ENCODE data around the gene PGAP3.

The PGAP3 gene

DNA sequence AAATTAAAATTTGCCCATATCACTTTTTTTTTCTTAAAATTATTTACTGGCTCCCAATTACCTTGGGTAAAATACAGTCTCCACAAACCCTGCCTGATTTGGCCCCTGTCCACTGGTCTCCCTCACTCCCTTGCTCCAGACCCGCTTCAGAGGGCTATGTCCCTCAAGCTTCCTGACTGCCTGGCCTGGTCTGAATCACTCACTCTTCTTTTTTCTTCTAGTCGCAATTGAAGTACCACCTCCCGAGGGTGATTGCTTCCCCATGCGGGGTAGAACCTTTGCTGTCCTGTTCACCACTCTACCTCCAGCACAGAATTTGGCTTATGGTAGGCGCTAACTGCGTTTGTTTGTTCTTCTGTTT is 598 bp upstream of the PGAP3 start:
- Mint-ChIP-seq H3K4me1 (peaks cover 22% of the 10 kb centered on the region), H3K36me3 (ENCODE audit: low read depth) (peaks cover 3% of the 10 kb centered on the region), H3K27me3 (no peaks in the 10 kb centered on the region), H3K27ac (peak overlapping the region; percentile 95), H3K9me3 (no peaks in the 10 kb centered on the region), H3K4me3 (peak overlapping the region; percentile 97)
- ATAC-seq = no peak
- DNase-seq = no peak

DNA sequence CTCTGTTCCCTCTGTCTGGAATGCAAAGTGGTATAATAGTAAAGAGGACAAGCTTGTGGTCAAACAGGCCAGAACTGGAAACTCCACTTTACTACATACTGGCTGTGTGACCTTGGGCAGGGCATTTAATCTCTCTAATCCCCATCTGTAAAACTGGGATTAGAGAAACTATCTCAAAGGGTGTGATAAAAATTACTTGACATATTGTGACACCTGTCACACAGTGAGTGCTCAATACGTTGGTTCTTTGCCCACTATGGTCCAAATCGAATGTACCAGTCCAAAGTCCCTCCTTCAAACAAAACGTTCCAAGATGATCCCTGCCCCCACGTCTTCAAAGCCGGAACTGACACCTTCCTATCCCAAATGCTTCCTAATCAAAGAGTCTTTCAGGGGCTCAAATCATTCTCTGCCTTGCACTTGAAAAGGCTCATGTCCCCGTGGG is 734 bp downstream of the PGAP3 start:
- Mint-ChIP-seq H3K27ac (peak overlapping the region; percentile 95), H3K27me3 (no peaks in the 10 kb centered on the region), H3K4me1 (peaks cover 22% of the 10 kb centered on the region), H3K36me3 (ENCODE audit: low read depth) (peaks cover 3% of the 10 kb centered on the region), H3K9me3 (no peaks in the 10 kb centered on the region), H3K4me3 (peak overlapping the region; percentile 97)
- ATAC-seq (no peak), DNase-seq (no peak)

DNA sequence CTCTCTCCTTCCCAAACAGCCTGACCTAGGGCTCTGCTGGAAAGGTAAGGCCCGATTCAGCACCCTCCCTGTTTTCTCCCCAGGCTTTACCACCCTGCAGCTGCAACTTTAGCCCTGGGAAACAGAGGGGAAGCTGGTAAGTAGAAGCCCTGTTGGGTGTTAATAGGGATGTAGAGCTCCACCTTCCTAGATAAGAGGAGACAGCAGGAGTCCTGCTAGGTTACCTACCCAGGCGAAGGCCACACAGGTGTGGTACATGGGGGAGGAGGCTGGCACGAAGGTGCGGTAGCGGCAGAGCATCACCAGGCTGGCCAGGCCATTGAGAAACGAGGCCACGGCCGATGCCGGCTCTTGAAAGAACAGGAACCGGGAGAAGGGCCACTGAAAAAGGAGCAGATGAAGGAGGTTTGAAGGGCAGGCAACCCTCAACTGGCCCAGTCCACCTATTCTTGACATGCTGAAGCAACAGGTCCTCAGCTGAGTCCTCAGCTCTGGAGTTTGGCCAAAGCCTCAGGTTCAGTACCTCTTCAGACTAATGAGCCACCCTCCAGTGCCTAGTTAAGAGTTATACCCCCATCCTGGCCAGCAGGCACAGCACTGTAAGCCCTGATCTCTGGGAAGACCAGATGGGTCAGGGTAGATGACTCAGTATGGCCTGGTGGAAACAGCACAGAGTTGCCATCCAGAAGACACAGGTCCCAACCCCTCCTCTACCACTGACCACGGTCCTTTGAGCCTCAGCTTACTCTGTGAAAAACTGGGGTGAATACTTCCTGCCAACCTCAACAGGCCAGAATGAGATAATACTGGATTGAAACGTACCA is 3.3 kb downstream of the PGAP3 start:
- H3K4me1 Mint-ChIP-seq = peaks cover 41% of the 10 kb centered on the region
- no peak for ATAC-seq
- H3K27me3 Mint-ChIP-seq = no peaks in the 10 kb centered on the region
- H3K36me3 Mint-ChIP-seq (ENCODE audit: low read depth) = peaks cover 3% of the 10 kb centered on the region
- H3K27ac Mint-ChIP-seq = no peak overlapping the region
- DNase-seq = no peak
- no peaks in the 10 kb centered on the region for H3K9me3 Mint-ChIP-seq
- no peak overlapping the region for H3K4me3 Mint-ChIP-seq

DNA sequence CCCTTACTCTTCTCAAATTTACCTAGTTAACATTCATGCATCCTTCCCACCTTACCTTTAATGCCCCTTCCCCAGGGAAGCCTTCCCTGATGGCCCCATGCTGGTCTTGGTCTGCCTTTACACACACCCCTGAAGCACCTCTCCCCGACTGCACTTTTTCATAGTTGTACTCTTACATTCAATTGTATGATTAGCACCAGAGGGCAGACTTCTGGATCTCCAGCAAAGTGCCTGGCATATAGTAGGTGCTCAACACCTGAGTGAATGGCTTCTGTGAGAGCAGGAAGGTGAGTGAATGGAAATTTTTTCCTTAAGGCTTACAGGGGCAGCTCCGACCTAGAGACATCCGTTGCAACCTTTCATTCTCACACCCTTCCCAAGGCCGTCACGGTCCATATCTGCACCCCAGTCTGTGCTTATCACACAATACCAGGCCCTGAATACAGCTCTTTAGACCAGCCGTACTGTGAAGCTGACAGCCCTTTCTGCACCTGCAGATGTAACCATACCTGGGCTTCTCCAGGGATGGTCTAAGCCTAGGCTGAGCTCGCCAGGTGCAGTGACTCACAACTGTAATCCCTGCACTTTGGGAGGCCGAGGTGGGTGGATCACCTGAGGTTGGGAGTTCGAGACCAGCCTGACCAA is 4.4 kb downstream of the PGAP3 start:
- H3K9me3 Mint-ChIP-seq = no peaks in the 10 kb centered on the region
- H3K36me3 Mint-ChIP-seq (ENCODE audit: low read depth) = peaks cover 5% of the 10 kb centered on the region
- no peaks in the 10 kb centered on the region for H3K27me3 Mint-ChIP-seq
- ATAC-seq = no peak
- no peak for DNase-seq
- peaks cover 43% of the 10 kb centered on the region for H3K4me1 Mint-ChIP-seq
- H3K27ac Mint-ChIP-seq = peak overlapping the region; percentile 1
- no peak overlapping the region for H3K4me3 Mint-ChIP-seq

DNA sequence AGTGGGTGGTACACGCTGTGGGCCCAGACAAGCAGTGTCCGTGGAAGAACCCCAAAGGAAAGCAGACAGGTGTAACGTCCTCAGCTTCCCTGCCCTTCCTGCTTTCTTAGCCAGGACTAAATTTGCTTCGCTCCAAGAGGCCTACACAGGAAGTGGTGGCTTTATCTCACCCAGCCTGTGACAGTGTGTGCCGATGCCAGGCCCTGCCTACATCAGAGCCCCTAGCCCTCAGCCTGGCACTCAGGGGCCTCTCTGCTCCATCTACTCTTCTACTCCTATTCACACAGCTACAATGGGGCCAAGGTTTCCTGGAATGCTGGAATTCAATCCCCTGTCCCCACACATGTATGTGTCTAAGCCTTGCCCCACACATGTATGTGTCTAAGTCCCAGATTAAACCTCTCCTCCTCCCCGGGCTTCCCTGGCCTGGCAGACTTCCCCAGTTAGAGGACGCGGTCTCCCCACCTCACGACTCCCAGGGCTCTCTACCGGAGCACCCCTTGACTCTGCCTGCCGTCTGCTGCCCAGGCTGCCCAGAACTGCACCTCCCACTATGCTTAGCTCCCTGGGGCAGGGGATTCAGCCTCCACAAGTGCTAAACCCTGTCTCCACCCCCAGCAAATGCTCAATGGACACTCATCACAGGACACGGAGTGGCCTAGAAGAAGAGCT is 8.2 kb downstream of the PGAP3 start:
- Mint-ChIP-seq H3K4me3 (no peak overlapping the region), H3K27ac (peak overlapping the region; percentile 80), H3K9me3 (no peaks in the 10 kb centered on the region), H3K4me1 (peaks cover 63% of the 10 kb centered on the region), H3K36me3 (ENCODE audit: low read depth) (peaks cover 2% of the 10 kb centered on the region), H3K27me3 (no peaks in the 10 kb centered on the region)
- DNase-seq = peak; percentile 40
- peak; percentile 51 for ATAC-seq

DNA sequence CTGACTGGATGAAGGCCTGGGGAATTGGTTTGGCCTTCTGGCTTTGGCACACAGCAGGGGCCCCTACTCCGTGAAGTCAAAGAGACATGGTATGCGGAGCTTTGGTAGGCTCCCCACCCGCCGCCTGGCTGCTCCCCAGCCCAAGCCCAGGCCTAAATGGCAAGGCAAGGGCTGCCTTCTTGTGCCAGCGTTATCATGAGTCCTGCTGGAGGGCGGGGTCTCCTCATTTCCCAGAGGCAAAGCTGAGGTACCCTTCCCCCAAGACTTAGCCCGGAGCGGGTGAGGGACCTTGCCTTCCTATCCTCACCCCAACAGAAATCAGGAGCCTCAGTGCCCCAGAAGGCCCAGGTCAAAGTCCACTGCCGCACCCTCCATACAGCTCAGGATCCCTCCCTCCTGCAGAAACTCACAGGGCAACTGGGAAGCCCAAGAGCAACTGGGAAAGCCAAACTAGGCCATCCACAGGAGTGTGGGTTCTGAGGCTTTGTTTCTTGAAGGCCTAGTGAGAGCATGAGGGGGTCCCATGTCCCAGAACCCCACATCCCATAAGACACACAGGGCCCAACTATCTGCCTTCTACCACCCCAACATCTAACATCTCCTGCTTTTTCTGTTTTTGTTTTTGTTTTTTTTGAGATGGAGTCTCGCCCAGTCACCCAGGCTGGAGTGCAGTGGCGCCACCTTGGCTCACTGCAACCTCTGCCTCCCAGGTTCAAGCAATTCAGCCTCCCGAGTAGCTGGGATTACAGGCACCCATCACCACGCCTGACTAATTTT is 9.3 kb downstream of the PGAP3 start:
- no peak for ATAC-seq
- Mint-ChIP-seq H3K4me3 (no peak overlapping the region), H3K4me1 (peaks cover 63% of the 10 kb centered on the region), H3K9me3 (no peaks in the 10 kb centered on the region), H3K36me3 (ENCODE audit: low read depth) (peaks cover 2% of the 10 kb centered on the region), H3K27me3 (no peaks in the 10 kb centered on the region), H3K27ac (peak overlapping the region; percentile 29)
- no peak for DNase-seq

DNA sequence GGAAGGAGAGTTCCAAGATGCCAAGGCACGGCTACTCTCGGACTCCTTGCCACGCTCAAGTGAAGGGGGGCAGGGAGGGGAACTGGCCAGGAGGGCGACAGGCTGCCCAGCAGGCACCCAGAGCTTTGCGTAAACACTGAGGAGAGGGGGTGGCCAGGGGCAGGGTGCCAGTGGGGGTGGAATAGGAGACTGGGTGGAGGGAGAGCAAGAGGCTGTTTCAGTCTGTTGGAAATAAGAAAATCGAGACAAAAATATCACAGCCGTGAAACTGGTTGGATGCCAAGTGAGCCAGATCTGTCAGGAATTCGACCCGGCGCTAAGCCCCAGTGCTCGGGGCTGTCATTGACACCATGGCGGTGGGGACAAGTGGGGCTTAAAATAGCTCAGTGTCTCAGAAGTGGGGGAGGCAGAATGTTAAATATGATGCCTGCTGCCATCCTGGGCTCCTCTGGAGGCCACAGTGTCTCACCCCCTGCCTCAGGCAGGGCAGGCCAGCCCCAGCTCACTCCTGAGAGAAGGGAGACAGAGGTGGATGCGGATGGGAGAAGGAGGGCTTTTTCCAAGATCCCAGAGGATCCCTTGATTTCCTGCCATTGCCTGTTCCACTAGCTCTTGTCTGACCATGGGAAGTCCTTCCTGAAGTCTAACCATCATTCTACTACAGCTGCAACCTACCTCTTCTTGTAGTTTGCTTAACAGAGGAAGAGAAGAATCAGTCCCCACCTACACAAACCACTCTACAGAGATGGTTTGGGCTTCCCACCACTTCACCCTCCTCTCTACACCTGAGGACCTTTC is 10.1 kb downstream of the PGAP3 start:
- H3K4me1 Mint-ChIP-seq = peaks cover 63% of the 10 kb centered on the region
- ATAC-seq (no peak), DNase-seq (no peak)
- peak overlapping the region; percentile 29 for H3K27ac Mint-ChIP-seq
- H3K9me3 Mint-ChIP-seq = no peaks in the 10 kb centered on the region
- peaks cover 2% of the 10 kb centered on the region for H3K36me3 Mint-ChIP-seq (ENCODE audit: low read depth)
- no peak overlapping the region for H3K4me3 Mint-ChIP-seq
- H3K27me3 Mint-ChIP-seq = no peaks in the 10 kb centered on the region

DNA sequence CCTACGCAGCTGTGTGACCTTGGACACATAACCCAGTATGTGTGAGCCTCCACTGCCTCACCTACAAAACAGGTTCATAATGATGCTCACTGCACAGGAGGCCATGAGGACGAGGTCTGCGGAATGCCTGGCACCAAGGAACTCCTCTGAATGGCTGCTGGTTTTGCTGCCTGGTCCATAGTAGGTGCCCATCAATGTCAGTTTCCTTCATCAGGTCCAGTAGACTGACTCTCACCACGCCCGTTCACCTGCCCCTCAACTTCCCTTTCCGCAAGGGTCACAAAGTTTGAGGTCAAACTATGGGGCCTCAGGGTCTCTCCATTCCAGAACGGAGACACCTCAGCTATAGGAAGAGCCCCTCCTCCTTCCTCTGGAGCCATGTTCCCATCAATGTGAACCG is 10.8 kb downstream of the PGAP3 start:
- no peaks in the 10 kb centered on the region for H3K27me3 Mint-ChIP-seq
- H3K27ac Mint-ChIP-seq = peak overlapping the region; percentile 46
- no peak overlapping the region for H3K4me3 Mint-ChIP-seq

DNA sequence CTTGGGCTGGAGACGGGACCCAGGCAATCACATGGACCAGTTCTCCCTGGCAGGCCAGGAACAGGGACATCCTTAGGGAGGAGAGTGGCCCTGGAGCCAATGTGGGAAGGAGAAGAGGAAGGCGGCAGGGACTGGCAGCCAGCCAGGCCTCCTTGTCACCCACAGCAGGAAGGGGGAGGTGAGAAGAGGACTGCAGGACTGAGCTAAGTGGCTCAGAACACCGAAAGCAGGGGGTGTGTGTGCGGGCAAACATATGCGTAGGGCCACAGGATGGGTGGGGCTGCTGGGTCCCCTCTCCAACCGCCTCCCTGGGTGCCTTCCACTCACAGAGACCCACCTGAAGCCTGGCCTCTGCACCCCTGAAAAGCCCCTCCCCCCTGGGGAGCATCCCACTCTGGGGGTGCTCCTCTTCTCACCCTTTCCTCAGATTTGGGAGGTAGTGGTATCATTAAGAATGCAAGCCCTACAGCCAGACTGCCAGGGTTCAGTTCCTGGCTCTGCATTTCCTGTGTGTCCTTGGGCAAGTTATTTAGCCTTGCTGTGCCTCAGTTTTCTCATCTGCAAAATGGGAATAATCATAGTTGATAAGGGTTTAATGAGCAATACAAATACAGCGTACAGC is 11.5 kb downstream of the PGAP3 start:
- peaks cover 68% of the 10 kb centered on the region for H3K4me1 Mint-ChIP-seq
- H3K27me3 Mint-ChIP-seq = no peaks in the 10 kb centered on the region
- DNase-seq (peak; percentile 50), ATAC-seq (peak; percentile 53)
- peaks cover 2% of the 10 kb centered on the region for H3K36me3 Mint-ChIP-seq (ENCODE audit: low read depth)
- no peaks in the 10 kb centered on the region for H3K9me3 Mint-ChIP-seq
- no peak overlapping the region for H3K27ac Mint-ChIP-seq
- no peak overlapping the region for H3K4me3 Mint-ChIP-seq

More for the DNA sequence above, 10.8 kb downstream of the PGAP3 start:
- ATAC-seq = no peak
- H3K4me1 Mint-ChIP-seq = peaks cover 65% of the 10 kb centered on the region
- DNase-seq = no peak
- H3K9me3 Mint-ChIP-seq = no peaks in the 10 kb centered on the region
- H3K36me3 Mint-ChIP-seq (ENCODE audit: low read depth) = peaks cover 2% of the 10 kb centered on the region

DNA sequence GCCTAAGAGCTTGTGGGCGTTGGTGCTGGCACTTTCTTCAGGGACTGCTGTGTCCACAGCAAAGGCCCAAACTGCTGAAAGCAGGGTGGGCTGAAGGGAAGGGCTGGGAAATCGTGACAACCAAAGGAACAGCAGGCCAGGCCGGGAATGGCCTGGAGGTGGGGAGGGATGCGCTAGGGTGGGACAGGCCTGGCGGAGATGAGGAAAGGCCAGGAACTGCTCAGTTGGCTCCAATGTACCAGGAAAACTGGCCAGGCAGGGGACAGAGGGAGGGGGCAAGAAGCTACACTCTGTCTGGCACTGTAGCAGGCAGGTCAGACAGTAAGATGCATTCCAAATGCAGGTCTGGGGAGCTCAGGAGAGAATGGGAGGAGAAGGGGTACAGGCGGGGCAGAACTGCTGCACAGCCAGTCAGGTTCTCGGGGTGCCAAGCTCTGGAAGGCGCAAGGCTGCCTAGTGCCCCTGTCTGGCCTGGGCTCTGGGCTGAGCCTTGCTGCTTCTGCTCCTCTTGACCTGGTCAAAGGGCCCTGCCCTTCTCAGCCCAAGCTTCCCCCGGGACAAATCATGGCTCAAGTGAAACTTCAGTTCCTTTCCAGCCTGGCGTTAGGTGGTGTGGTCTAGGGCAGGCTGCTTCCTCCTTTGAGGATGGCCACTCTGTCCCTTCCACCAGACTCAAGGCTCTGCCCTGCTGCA is 12.3 kb downstream of the PGAP3 start:
- H3K36me3 Mint-ChIP-seq (ENCODE audit: low read depth) = peaks cover 2% of the 10 kb centered on the region
- no peak overlapping the region for H3K4me3 Mint-ChIP-seq
- H3K9me3 Mint-ChIP-seq = no peaks in the 10 kb centered on the region
- peaks cover 60% of the 10 kb centered on the region for H3K4me1 Mint-ChIP-seq
- no peaks in the 10 kb centered on the region for H3K27me3 Mint-ChIP-seq
- DNase-seq (no peak), ATAC-seq (no peak)
- no peak overlapping the region for H3K27ac Mint-ChIP-seq

DNA sequence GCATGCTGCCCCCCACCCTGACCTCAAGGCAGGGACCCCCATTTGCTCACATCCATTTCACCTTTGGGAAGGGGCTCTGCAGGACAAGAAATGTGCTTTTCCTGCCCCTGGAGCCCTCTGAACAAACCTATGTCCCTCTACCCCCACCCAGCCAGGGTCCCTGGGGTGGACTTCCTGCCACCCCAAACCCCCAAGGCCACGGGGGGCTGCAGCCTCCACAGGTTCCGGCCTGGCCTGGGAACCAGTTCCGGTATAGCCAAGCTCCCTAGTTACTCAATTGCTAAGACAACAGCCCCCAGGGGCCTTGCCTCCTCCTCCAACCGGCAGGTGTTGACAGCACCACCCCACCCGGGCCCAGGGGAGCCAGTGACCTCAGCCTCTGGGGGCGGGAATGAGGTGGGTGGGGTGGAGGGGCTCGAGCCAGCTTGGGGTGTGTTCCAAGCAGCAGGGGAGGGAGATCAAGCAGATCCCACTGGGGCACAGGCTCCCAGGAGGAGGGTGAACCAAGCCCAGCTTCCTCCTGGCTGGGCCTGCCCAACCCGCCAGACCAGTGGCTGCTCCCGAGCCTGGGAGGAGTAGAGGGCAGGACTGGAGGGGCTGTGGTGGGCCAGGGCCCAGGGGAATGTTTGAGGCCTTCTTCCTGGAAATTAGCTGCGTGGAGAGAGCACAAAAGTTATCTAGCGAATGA is 13.0 kb downstream of the PGAP3 start:
- Mint-ChIP-seq H3K27ac (no peak overlapping the region), H3K9me3 (no peaks in the 10 kb centered on the region), H3K4me3 (no peak overlapping the region), H3K36me3 (ENCODE audit: low read depth) (peaks cover 2% of the 10 kb centered on the region), H3K27me3 (peaks cover 2% of the 10 kb centered on the region), H3K4me1 (peaks cover 53% of the 10 kb centered on the region)
- no peak for DNase-seq
- no peak for ATAC-seq

DNA sequence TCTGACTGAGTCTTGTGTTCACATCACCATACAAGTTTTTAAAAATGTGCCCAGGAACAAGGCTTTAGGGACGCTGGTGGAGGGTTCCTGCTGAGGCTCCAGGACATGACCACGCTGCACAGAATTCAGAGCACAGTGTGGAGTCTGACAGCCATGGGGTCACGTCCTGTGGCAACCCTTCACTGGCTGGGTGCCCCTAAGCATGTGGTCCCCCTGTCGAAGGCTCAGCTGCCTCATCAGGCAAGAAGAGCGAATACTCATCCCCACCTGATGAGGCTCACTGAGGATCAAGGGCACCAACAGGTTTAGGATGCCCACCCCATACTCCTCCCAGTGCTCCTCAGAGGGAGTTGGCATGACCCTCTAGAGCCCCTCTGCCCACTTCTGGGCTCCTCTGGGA is 13.7 kb downstream of the PGAP3 start:
- peaks cover 3% of the 10 kb centered on the region for H3K27me3 Mint-ChIP-seq
- ATAC-seq (no peak), DNase-seq (no peak)
- H3K9me3 Mint-ChIP-seq = no peaks in the 10 kb centered on the region
- peaks cover 46% of the 10 kb centered on the region for H3K4me1 Mint-ChIP-seq
- H3K4me3 Mint-ChIP-seq = no peak overlapping the region
- no peaks in the 10 kb centered on the region for H3K36me3 Mint-ChIP-seq (ENCODE audit: low read depth)
- no peak overlapping the region for H3K27ac Mint-ChIP-seq
